Memory B cell (primary cell): ENCODE data around the gene TATDN3.

Source experiments
- ATAC-seq: fragments of 150-1000 bp; cut with Tn5 transposase; 2 replicates; pipeline ENCODE4 v1.10.0; 2021; ENCODE audit warnings: low read depth, mild to moderate bottlenecking, moderate library complexity
- DNase-seq, 2 donors: peaks; one replicate each; pipeline ENCODE4 v3.0.0; 2022; ENCODE audit warnings: low spot score in 2 of 2
- H3K27ac Mint-ChIP-seq: one replicate; pipeline ENCODE4 v1.8.0; 2022; ENCODE audit warnings: mild to moderate bottlenecking, moderate library complexity, mixed read lengths
- H3K27me3 Mint-ChIP-seq: one replicate; pipeline ENCODE4 v1.8.0; 2022; ENCODE audit warnings: mixed read lengths
- H3K36me3 Mint-ChIP-seq: one replicate; pipeline ENCODE4 v1.8.0; 2022; ENCODE audit warnings: mild to moderate bottlenecking, mixed read lengths
- H3K4me1 Mint-ChIP-seq: one replicate; pipeline ENCODE4 v1.8.0; 2022; ENCODE audit warnings: mixed read lengths
- H3K4me3 Mint-ChIP-seq: one replicate; pipeline ENCODE4 v1.8.0; 2022; ENCODE audit warnings: mild to moderate bottlenecking, moderate library complexity, mixed read lengths
- H3K9me3 Mint-ChIP-seq: one replicate; pipeline ENCODE4 v1.8.0; 2022; ENCODE audit warnings: mixed read lengths

TATDN3 gene

DNA sequence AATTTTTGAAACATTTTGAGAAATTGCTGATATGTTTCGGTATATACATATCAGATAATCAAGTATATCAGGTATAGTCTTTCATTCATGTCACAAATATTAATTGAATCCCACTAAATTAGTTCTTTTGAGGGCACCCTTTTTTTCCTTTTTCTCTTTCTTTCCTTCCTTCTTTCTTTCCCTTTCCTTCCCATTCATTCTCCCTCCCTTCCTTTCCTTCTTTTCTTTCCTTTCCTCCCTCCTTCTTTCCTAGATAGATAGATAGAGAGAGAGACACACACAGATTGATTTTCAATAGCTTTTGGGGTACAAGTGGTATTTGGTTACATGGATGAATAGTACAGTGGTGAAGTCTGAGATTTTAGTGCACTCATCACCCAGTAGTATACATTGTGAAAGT is 5.8 kb upstream of the TATDN3 start:
- no peaks in the 10 kb centered on the region for H3K27me3 Mint-ChIP-seq
- no peak for ATAC-seq
- H3K4me3 Mint-ChIP-seq, result no peak overlapping the region
- H3K27ac Mint-ChIP-seq, result peak overlapping the region; percentile 72
- H3K4me1 Mint-ChIP-seq, result peaks cover 9% of the 10 kb centered on the region
- peaks cover 19% of the 10 kb centered on the region for H3K36me3 Mint-ChIP-seq
- no peaks in the 10 kb centered on the region for H3K9me3 Mint-ChIP-seq
- no peak for DNase-seq

DNA sequence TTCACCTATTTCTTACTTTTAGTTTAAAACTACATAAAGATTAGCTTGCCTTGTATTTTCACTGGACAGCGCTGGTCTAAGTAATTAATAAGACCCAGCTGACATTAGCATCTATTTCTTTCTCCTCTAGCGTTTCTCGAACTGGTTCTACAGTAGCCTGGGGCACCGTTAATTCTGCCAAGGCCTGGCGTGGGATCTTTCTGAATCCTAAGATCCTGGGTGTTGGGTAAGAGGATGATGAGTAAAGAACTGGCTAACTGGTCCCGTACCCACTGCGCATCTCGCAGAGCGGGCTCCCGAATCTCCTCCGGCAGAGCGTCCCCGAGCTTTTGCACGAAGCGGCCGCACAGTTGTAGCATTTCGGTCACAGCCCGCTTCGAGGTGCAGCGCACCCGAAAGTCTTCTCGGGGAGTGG is 426 bp upstream of the TATDN3 start:
- H3K9me3 Mint-ChIP-seq, result peaks cover 4% of the 10 kb centered on the region
- peak overlapping the region; percentile 99 for H3K4me3 Mint-ChIP-seq
- peaks cover 15% of the 10 kb centered on the region for H3K4me1 Mint-ChIP-seq
- no peaks in the 10 kb centered on the region for H3K27me3 Mint-ChIP-seq
- H3K36me3 Mint-ChIP-seq, result peaks cover 7% of the 10 kb centered on the region
- DNase-seq, result no peak
- ATAC-seq, result peak; percentile 30
- peak overlapping the region; percentile 93 for H3K27ac Mint-ChIP-seq

- no peaks in the 10 kb centered on the region for H3K27me3 Mint-ChIP-seq
- peak overlapping the region; percentile 99 for H3K4me3 Mint-ChIP-seq
- no peak for ATAC-seq
- peaks cover 9% of the 10 kb centered on the region for H3K36me3 Mint-ChIP-seq
- DNase-seq, result no peak
- peak overlapping the region; percentile 93 for H3K27ac Mint-ChIP-seq
- peaks cover 15% of the 10 kb centered on the region for H3K4me1 Mint-ChIP-seq
- peaks cover 4% of the 10 kb centered on the region for H3K9me3 Mint-ChIP-seq
These were observed 758 bp downstream of the TATDN3 start for GRCh38 chr1:212792396-212792908.

GRCh38 chr1:212794561-212795014 is 2.9 kb downstream of the TATDN3 start:
- peaks cover 4% of the 10 kb centered on the region for H3K9me3 Mint-ChIP-seq
- H3K4me1 Mint-ChIP-seq, result peaks cover 18% of the 10 kb centered on the region
- H3K4me3 Mint-ChIP-seq, result peak overlapping the region; percentile 58
- DNase-seq (peak; percentile 28 to 64), ATAC-seq (peak; percentile 92)
- H3K36me3 Mint-ChIP-seq, result peaks cover 13% of the 10 kb centered on the region
- H3K27me3 Mint-ChIP-seq, result no peaks in the 10 kb centered on the region
- H3K27ac Mint-ChIP-seq, result peak overlapping the region; percentile 51

DNA sequence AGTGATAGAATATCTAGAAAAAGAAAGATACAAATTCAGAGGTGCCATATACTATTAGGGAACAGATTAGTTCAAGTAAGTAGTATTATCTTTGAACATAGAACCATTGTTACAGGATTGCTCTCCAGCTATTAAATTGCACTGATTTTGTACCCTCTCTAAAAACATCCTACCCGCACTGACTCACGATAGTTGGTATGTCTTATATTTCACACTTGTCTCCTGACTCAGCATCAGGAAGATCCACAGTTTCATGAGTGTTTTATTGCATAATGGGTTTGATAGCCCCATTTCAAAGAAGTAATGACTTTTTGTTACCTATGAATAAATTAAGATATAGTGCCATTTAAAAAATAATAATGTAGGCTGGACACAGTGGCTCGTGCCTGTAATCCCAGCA is 6.0 kb downstream of the TATDN3 start:
- Mint-ChIP-seq H3K4me3 (no peak overlapping the region), H3K36me3 (peaks cover 23% of the 10 kb centered on the region), H3K9me3 (peaks cover 4% of the 10 kb centered on the region), H3K4me1 (peaks cover 20% of the 10 kb centered on the region), H3K27me3 (no peaks in the 10 kb centered on the region), H3K27ac (no peak overlapping the region)
- no peak for ATAC-seq
- DNase-seq, result no peak

DNA sequence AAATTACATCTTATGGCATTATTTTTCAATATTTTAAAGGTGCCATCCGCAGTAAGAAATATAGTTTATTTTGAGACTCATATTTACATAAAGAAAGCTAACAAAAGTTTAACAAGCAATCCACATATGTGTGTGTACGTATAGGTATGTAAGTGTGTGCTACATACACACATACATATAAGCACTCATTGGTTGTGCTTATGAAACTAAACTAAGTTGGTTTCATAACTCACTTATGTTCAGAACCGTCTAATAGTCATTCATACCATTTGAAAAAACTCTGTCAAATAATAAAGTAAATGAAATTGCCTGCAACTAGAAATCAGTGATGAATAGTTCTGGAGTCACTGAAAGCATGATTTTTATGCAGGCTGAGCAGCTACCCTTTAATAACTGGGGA is 14.1 kb downstream of the TATDN3 start:
- H3K9me3 Mint-ChIP-seq, result no peaks in the 10 kb centered on the region
- no peak overlapping the region for H3K4me3 Mint-ChIP-seq
- peaks cover 19% of the 10 kb centered on the region for H3K36me3 Mint-ChIP-seq
- no peaks in the 10 kb centered on the region for H3K4me1 Mint-ChIP-seq
- no peak overlapping the region for H3K27ac Mint-ChIP-seq
- H3K27me3 Mint-ChIP-seq, result no peaks in the 10 kb centered on the region
- DNase-seq, result no peak
- ATAC-seq, result no peak

DNA sequence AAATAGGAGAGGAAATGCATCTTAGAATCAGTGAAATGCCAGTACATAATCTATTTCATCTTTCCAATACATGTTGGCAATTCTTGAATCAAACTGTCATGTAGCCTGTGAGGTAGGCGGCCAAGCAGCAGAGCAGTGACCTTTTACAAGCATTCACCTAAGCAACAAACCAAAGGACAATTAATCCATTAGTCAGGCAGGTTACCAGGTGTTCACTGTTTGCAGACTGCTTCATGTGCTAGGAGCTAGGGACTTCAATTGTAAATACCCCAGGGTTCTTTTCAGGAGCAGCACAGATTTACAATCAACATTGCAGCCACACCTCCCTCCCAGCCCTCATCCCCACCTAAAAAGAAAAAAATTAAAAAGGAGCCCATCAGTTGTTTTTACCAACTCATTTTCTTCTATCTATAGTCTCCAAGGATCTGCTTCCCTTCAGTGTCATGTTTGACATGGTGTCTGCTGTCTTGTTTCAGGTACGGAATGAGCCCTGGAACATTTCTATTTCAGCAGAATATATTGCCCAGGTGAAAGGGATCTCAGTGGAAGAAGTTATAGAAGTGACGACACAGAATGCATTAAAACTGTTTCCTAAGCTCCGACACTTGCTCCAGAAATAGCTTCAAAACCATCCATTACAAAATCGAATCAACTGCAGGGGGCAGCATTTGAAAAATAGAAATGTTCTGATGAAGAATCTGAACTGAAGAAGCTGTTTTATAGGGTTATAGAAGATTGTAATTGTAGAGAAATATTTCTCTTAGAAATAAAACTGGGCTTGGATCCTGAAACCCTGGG is 23.0 kb downstream of the TATDN3 start:
- no peak for DNase-seq
- no peaks in the 10 kb centered on the region for H3K9me3 Mint-ChIP-seq
- H3K36me3 Mint-ChIP-seq, result peaks cover 10% of the 10 kb centered on the region
- ATAC-seq, result no peak
- no peaks in the 10 kb centered on the region for H3K27me3 Mint-ChIP-seq
- H3K4me1 Mint-ChIP-seq, result peaks cover 5% of the 10 kb centered on the region
- no peak overlapping the region for H3K4me3 Mint-ChIP-seq
- no peak overlapping the region for H3K27ac Mint-ChIP-seq

- Mint-ChIP-seq H3K27me3 (no peaks in the 10 kb centered on the region), H3K36me3 (peaks cover 10% of the 10 kb centered on the region), H3K4me3 (no peak overlapping the region), H3K4me1 (peaks cover 11% of the 10 kb centered on the region), H3K9me3 (no peaks in the 10 kb centered on the region), H3K27ac (no peak overlapping the region)
- no peak for DNase-seq
- ATAC-seq, result no peak
These were observed 25.0 kb downstream of the TATDN3 start for GRCh38 chr1:212816567-212817278.

DNA sequence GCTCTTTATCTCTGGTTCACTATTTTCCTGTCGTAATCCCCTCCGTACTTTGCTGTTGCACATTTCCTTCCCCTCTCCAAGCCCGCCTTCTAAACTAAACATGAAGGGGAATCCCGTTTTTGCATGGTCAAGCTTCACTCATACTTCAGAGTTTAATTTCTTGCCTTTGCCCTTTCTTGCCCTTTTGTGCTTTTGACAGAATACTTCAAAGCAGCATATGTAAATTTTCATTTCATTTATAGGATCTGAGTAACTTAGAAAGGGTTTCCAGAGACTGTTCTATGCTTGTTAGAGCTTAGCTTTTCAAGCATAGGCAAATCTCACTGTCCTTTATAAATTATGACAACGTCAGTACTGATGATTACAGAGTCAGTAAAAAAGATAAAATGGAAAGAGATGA is 28.0 kb downstream of the TATDN3 start:
- DNase-seq (no peak), ATAC-seq (peak; percentile 46)
- Mint-ChIP-seq H3K27me3 (no peaks in the 10 kb centered on the region), H3K4me1 (peaks cover 11% of the 10 kb centered on the region), H3K27ac (peak overlapping the region; percentile 26), H3K9me3 (peaks cover 2% of the 10 kb centered on the region), H3K4me3 (peak overlapping the region; percentile 58), H3K36me3 (peaks cover 7% of the 10 kb centered on the region)

DNA sequence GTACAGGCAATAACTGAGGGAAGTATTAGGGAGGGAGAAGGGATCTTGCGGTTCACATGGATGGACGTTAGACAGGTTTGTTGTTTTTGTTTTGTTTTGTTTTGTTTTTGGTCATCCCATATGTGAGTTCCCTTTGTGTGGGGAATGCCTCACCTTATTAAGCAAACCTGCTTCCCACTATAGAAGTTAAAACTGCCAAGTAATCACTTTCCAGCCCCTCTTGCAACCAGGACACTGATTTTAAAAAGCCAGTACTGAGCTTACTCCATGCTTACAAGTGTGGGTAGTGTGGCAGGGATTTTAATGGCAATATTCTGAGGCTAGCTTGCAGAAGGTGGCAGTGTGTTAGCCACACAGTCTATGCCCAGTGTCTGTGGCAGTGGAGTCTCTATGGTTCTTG is 29.3 kb downstream of the TATDN3 start:
- Mint-ChIP-seq H3K9me3 (peaks cover 6% of the 10 kb centered on the region), H3K4me1 (peaks cover 11% of the 10 kb centered on the region), H3K27ac (no peak overlapping the region), H3K36me3 (peaks cover 12% of the 10 kb centered on the region), H3K4me3 (no peak overlapping the region), H3K27me3 (no peaks in the 10 kb centered on the region)
- no peak for ATAC-seq
- DNase-seq, result no peak

DNA sequence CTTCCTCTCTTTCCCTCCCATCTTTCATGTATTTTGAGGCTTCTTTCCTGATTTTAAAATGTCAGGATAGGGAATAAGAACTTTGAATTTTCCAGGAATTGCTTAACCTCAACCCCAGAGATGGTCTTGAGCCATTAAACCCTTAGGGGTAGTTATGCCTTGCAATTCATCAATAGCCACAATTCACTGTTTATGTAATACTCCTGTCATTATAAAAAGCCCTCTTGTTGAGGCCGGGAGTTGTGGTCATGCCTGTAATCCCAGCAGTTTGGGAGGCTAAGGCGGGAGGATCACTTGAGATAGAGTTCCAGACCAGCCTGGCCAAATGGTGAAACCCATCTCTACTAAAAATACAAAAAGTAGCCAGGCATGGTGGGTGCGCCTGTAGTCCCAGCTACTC is 31.3 kb downstream of the TATDN3 start:
- Mint-ChIP-seq H3K4me3 (no peak overlapping the region), H3K36me3 (peaks cover 17% of the 10 kb centered on the region), H3K27ac (no peak overlapping the region), H3K27me3 (no peaks in the 10 kb centered on the region), H3K9me3 (peaks cover 14% of the 10 kb centered on the region), H3K4me1 (peaks cover 11% of the 10 kb centered on the region)
- DNase-seq (no peak), ATAC-seq (no peak)

GRCh38 chr1:212824201-212824600 is 32.5 kb downstream of the TATDN3 start:
- DNase-seq, result no peak
- Mint-ChIP-seq H3K36me3 (peaks cover 17% of the 10 kb centered on the region), H3K27ac (no peak overlapping the region), H3K4me1 (peaks cover 10% of the 10 kb centered on the region), H3K4me3 (no peak overlapping the region), H3K27me3 (no peaks in the 10 kb centered on the region), H3K9me3 (peaks cover 14% of the 10 kb centered on the region)
- no peak for ATAC-seq

- Mint-ChIP-seq H3K4me1 (peaks cover under 1% of the 10 kb centered on the region), H3K36me3 (peaks cover 15% of the 10 kb centered on the region), H3K9me3 (peaks cover 14% of the 10 kb centered on the region), H3K27ac (no peak overlapping the region), H3K27me3 (no peaks in the 10 kb centered on the region), H3K4me3 (no peak overlapping the region)
- DNase-seq (no peak), ATAC-seq (no peak)
These were observed 34.2 kb downstream of the TATDN3 start for GRCh38 chr1:212825798-212826452.
